GM12892 (cell line): ENCODE results near the gene SEPHS2.

Source experiments
- DNase-seq: peaks from one replicate; pipeline ENCODE4 v3.0.0; 2011; ENCODE audit not compliant: insufficient read length
- FAIRE-seq: peaks from 2 replicates; lab custom pipeline; 2011; peaks lifted over from hg19 to GRCh38; lab: Jason Lieb, UNC
- POLR2A ChIP-seq: IDR thresholded peaks from 2 replicates; pipeline ENCODE4 v1.6.1; 2011; ENCODE audit warnings: low read depth, low read length, control low read depth
- POLR2AphosphoS5 ChIP-seq: IDR thresholded peaks from 2 replicates; pipeline ENCODE4 v1.6.1; 2011; ENCODE audit warnings: low read depth, low read length, control low read depth
- TAF1 ChIP-seq: IDR thresholded peaks from 2 replicates; pipeline ENCODE4 v1.6.1; 2011; ENCODE audit warnings: low read depth, mild to moderate bottlenecking, control low read depth, low read length, borderline replicate concordance

The SEPHS2 gene

DNA sequence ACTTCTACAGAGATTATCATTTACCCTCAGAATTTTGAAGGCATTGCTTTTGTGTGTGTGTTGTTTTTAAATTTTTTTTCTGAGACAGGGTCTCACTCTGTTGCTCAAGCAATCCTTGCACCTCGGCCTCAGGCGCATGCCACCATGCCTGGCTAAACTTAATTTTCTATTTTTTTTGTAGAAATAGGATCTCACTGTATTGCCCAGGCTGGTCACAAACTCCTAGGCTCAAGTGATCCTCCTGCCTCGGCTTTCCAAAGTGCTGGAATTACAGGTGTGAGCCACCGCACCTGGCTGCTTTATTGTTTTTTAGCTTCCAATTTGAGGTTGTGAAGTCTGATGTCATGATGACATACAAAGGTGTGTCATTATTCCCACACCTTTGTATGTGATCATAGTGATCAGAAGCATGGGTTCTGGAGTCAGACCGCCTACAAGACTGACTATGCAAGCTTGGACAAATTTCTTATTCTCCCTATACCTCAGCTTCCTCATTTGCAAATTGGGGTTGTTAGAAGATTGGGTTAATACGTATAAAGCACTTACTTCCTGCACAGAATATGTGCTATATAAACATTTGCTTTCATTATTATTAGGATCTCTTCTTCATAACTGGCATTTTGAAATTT, 5.8 kb downstream of the SEPHS2 start:
- FAIRE-seq = no peak
- TF ChIP-seq POLR2AphosphoS5 = no peak
- no peak for DNase-seq

DNA sequence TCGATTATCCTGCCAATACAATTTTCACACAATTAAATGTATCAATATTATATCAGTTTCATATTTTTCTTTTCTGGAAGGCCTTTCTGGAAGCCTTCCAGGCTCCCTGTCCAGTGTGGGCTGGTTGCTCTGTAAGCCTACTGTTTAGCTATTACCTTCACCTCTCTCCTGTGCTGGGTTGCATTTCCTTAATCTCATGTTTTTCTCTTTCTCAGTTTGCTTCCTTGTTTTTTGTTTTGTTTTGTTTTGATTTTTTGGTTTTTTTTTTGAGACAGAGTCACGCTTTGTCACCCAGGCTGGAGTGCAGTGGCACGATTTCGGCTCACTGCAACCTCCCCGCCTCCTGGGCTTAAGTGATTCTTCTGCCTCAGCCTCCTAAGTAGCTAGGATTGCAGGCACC, 6.8 kb downstream of the SEPHS2 start:
- no peak for DNase-seq
- no peak for FAIRE-seq
- TF ChIP-seq POLR2AphosphoS5 (no peak), POLR2A (no peak), TAF1 (no peak)

GRCh38 chr16:30437511-30438046, 8.1 kb downstream of the SEPHS2 start:
- TF ChIP-seq POLR2AphosphoS5 (no peak), POLR2A (no peak), TAF1 (no peak)
- DNase-seq (no peak), FAIRE-seq (no peak)

- TF ChIP-seq POLR2AphosphoS5 (no peak), POLR2A (no peak), TAF1 (no peak)
- DNase-seq (no peak), FAIRE-seq (no peak)
Observed at GRCh38 chr16:30434852-30435251, 10.8 kb downstream of the SEPHS2 start.

DNA sequence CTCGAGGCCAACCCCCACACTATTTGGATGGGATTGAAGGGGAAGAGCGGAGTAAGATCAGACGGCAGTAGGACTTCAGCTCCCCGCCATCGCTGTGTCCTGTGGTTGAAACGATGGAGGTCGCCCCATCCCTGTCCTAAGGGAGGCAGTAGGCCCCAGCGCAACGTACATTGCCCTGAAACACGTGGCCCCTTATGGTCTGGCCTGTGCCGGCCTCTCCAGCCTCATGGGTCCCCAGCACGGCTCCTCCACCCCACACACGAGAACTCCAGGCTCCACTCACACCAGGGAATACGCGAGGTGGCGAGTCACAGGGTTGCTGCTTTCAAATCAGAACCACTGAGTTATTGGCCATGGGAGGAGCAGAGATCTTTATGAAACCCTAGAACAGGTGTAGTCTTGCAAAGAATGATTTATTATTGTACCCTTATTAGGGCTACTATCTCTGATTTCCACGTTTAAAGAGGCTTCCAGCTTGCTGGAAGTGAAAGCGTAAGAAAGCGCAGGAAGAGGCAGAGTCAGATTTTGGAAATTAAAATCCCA, 15.2 kb downstream of the SEPHS2 start:
- FAIRE-seq = no peak
- DNase-seq = no peak
- no peak for TF ChIP-seq TAF1
- TF ChIP-seq POLR2A = 0 out of 2 replicates have a peak, but pooled peaks have one; percentile 10
- no peak for TF ChIP-seq POLR2AphosphoS5

GRCh38 chr16:30429678-30430427, 15.8 kb downstream of the SEPHS2 start, which contains the start of gene DCTPP1:
TSS of gene DCTPP1 (minus strand) at chr16:30430030. CDS start at chr16:30429980, 50 bp downstream.
- DNase-seq = peak; percentile 89
- TF ChIP-seq TAF1 (peak; percentile 57; the same call in 1 of the 2 replicates), POLR2A (peak; percentile 62; the same call in 1 of the 2 replicates), POLR2AphosphoS5 (peak; percentile 59; the same call in 1 of the 2 replicates)
- peak; percentile 96 for FAIRE-seq

- FAIRE-seq = no peak
- TF ChIP-seq POLR2A = no peak
- no peak for TF ChIP-seq TAF1
- no peak for TF ChIP-seq POLR2AphosphoS5
- no peak for DNase-seq
Observed at GRCh38 chr16:30429418-30429677, 16.3 kb downstream of the SEPHS2 start.

DNA sequence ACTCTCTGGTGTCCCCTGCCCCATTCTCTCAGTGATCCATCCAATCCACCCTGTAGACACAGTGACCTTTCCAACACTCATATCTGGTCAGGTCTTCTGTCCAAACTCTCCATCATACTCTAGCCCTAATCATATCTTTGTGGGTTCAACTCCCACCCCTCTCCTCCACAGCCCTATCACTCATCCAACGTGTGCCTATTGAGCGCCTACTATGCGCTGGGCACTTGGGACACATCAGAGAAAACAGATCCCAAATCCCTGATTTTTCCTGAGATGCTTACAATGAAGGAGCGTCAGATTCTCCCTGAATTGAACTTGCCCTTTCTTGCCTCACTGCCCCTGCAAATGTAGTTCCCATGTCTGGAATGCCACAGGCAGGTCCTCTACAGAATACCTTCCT, 17.6 kb downstream of the SEPHS2 start:
- DNase-seq (no peak), FAIRE-seq (no peak)
- TF ChIP-seq POLR2A = no peak
- no peak for TF ChIP-seq POLR2AphosphoS5
- TF ChIP-seq TAF1 = no peak

GRCh38 chr16:30421010-30421409, 24.7 kb downstream of the SEPHS2 start:
- FAIRE-seq = no peak
- DNase-seq = no peak
- TF ChIP-seq TAF1 = no peak
- no peak for TF ChIP-seq POLR2AphosphoS5
- no peak for TF ChIP-seq POLR2A

- DNase-seq (no peak), FAIRE-seq (no peak)
- TF ChIP-seq POLR2AphosphoS5 = no peak
- TF ChIP-seq TAF1 = no peak
- TF ChIP-seq POLR2A = no peak
Observed at GRCh38 chr16:30418350-30419181, 27.1 kb downstream of the SEPHS2 start.
